Measurements from ENCODE around the gene SMTNL2.

DNA sequence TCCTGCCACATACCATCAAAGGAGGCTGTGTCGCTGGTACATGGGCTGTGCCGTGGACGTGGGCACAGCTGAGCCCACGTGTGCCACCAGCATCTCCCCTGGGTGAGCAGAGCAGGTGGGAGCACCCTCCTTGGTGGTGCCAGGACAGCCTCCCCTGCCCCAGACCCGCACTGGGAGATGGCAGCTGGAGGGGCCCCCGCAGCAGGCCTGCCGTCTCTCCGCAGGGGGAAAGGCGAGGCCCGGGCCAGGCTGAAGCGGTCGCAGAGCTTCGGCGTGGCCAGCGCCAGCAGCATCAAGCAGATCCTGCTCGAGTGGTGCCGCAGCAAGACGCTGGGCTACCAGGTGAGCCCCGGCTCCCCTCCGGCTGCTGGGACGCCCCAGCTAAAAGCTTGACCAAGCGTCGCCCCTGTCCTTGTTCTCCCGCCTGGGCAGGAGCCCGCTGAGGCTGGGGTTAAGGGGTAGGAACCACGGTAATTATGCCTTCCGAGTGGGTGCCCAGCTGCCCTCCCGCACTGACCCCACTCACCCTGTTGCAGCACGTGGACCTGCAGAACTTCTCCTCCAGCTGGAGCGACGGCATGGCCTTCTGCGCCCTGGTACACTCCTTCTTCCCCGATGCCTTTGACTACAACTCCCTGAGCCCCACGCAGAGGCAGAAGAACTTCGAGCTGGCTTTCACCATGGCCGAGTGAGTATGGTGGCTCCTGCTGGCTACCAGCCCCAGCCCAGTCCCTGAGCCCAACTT lies 12.5 kb downstream of the SMTNL2 start:
- TF ChIP-seq USF2 (IDR thresholded peaks at IDR 0.05; ENCODE audit: borderline replicate concordance, low read depth, low read length): no peak
- TF ChIP-seq, protein P1, sequence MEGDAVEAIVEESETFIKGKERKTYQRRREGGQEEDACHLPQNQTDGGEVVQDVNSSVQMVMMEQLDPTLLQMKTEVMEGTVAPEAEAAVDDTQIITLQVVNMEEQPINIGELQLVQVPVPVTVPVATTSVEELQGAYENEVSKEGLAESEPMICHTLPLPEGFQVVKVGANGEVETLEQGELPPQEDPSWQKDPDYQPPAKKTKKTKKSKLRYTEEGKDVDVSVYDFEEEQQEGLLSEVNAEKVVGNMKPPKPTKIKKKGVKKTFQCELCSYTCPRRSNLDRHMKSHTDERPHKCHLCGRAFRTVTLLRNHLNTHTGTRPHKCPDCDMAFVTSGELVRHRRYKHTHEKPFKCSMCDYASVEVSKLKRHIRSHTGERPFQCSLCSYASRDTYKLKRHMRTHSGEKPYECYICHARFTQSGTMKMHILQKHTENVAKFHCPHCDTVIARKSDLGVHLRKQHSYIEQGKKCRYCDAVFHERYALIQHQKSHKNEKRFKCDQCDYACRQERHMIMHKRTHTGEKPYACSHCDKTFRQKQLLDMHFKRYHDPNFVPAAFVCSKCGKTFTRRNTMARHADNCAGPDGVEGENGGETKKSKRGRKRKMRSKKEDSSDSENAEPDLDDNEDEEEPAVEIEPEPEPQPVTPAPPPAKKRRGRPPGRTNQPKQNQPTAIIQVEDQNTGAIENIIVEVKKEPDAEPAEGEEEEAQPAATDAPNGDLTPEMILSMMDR (IDR thresholded peaks at IDR 0.05): no peak
- no peak for TF ChIP-seq EZH2phosphoT487 (IDR thresholded peaks at IDR 0.05; ENCODE audit: borderline replicate concordance, low read depth)
- no peak for TF ChIP-seq NFIC (IDR thresholded peaks at IDR 0.05; ENCODE audit: borderline replicate concordance)
- TF ChIP-seq POLR2AphosphoS5 (IDR thresholded peaks at IDR 0.05; ENCODE audit: low read depth, low read length): no peak
- TF ChIP-seq JUND (IDR thresholded peaks at IDR 0.05): no peak
- TF ChIP-seq SIN3A (IDR thresholded peaks at IDR 0.05; ENCODE audit: borderline replicate concordance, low read depth, low read length): no peak
- TF ChIP-seq, protein P2, sequence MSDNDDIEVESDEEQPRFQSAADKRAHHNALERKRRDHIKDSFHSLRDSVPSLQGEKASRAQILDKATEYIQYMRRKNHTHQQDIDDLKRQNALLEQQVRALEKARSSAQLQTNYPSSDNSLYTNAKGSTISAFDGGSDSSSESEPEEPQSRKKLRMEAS (IDR thresholded peaks at IDR 0.05; ENCODE audit: low read depth): no peak
- no peak for TF ChIP-seq IRF3 (IDR thresholded peaks at IDR 0.05; ENCODE audit: low read depth, low read length)
- no peak for TF ChIP-seq REST (IDR thresholded peaks at IDR 0.05; ENCODE audit: low read depth, low read length)
- no peak for TF ChIP-seq RAD21 (IDR thresholded peaks at IDR 0.05; ENCODE audit: low read length)
- TF ChIP-seq TAF1 (IDR thresholded peaks at IDR 0.05; ENCODE audit: borderline replicate concordance, low read depth, low read length): no peak
- TF ChIP-seq GABPA (IDR thresholded peaks at IDR 0.05; ENCODE audit: low read depth): no peak

Measured in SK-N-SH (cell line).